HepG2 (cell line): ENCODE measurements around the gene EXOC3L2. TPM values are rescaled to one million over a fixed set of nuclear protein-coding genes. Genes with fewer than 3 reads are reported as not detected.

Experiments used
- ATAC-seq: fragments of 200-7000 bp; cut with Tn5 transposase; 3 replicates; pipeline ENCODE4 v1.9.1; 2020; ENCODE audit warnings: mild to moderate bottlenecking, moderate library complexity
- BruUV-seq: library from RNA; stranded (reverse); fragments of 400-500 nt; replicated peaks from 2 replicates; lab custom pipeline; 2021; lab: Mats Ljungman, UMichigan
- CTCF ChIA-PET: fragments of 300-600 bp; formaldehyde crosslinking; extraction: SDS; loops from one replicate; lab custom pipeline; 2021; ENCODE audit warnings: low total read pairs, inconsistent platforms, low intra/inter-chr PET ratio; lab: Yijun Ruan, JAX
- POLR2A ChIA-PET: fragments of 350-600 bp; sonication (Branson Sonifier 250); formaldehyde crosslinking; loops from one replicate; lab custom pipeline; 2020; ENCODE audit warnings: antibody characterized with exemption, inconsistent platforms; lab: Yijun Ruan, JAX
- DNase-seq: peaks from one replicate; pipeline ENCODE4 v3.0.0-alpha.2; 2015; ENCODE audit warnings: low spot score
- FAIRE-seq: peaks from 3 replicates; lab custom pipeline; 2011; peaks lifted over from hg19 to GRCh38; lab: Jason Lieb, UNC
- H2AFZ ChIP-seq: one replicate; pipeline ENCODE4 v1.6.1; 2011; ENCODE audit warnings: low read length, inconsistent platforms
- H3K27ac ChIP-seq: fragments of 300-600 bp; 3 replicates; pipeline ENCODE4 v1.8.0; 2011; ENCODE audit warnings: mixed run types, mild to moderate bottlenecking, mixed read lengths, low read length, inconsistent platforms; ENCODE audit not compliant: insufficient read depth; ENCODE audit errors: extremely low read length
- H3K27me3 ChIP-seq, 2 experiments: fragments of 200-600 bp in 1 of 2; 2 replicates in 1 of 2; 3 replicates in 1 of 2; pipeline versions ENCODE4 v1.6.0 to v1.8.0; 2011; ENCODE audit warnings: low read length in 2 of 2, mild to moderate bottlenecking in 2 of 2, moderate library complexity in 2 of 2, inconsistent platforms in 1 of 2; ENCODE audit not compliant: insufficient read depth in 2 of 2, control insufficient read depth in 1 of 2
- H3K36me3 ChIP-seq, 2 experiments: fragments of 200-600 bp in 1 of 2; replicated peaks in 1 of 2; 2 replicates in 1 of 2; 3 replicates in 1 of 2; pipeline versions ENCODE4 v1.5.1 to v1.8.0; 2011; ENCODE audit warnings: low read length in 2 of 2, inconsistent platforms in 1 of 2; ENCODE audit not compliant: insufficient read depth in 2 of 2, control insufficient read depth in 1 of 2
- H3K4me1 ChIP-seq: 2 replicates; pipeline ENCODE4 v1.5.1; 2012; ENCODE audit warnings: low read length, inconsistent platforms; ENCODE audit not compliant: insufficient read depth
- H3K4me2 ChIP-seq: 2 replicates; pipeline ENCODE4 v1.6.0; 2011; ENCODE audit warnings: low read depth, low read length, inconsistent platforms
- H3K4me3 ChIP-seq, 3 experiments: fragments of 200-600 bp in 1 of 3; sonication (generic), shearing (Covaris generic) in 1 of 3; replicated peaks in 1 of 3; 2 replicates each; pipeline ENCODE4 v1.5.1; 2011 to 2016; ENCODE audit warnings: low read length in 3 of 3, inconsistent platforms in 2 of 3, low read depth in 2 of 3, mild to moderate bottlenecking in 2 of 3, control low read depth in 1 of 3, mixed read lengths in 1 of 3; ENCODE audit not compliant: insufficient read depth in 1 of 3
- H3K79me2 ChIP-seq: one replicate; pipeline ENCODE4 v1.6.1; 2011; ENCODE audit warnings: low read length, inconsistent platforms; ENCODE audit not compliant: insufficient read depth
- H3K9ac ChIP-seq: 2 replicates; pipeline ENCODE4 v1.6.0; 2011; ENCODE audit warnings: mild to moderate bottlenecking, low read depth, low read length, inconsistent platforms; ENCODE audit not compliant: insufficient read depth
- H3K9me3 ChIP-seq: 2 replicates; pipeline ENCODE4 v1.5.1; 2012; ENCODE audit warnings: mild to moderate bottlenecking, low read length
- H4K20me1 ChIP-seq: 2 replicates; pipeline ENCODE4 v1.6.0; 2011; ENCODE audit warnings: inconsistent platforms, mild to moderate bottlenecking, low read length, moderate library complexity; ENCODE audit not compliant: insufficient read depth
- AHR ChIP-seq: IDR thresholded peaks from 2 replicates; pipeline ENCODE4 v1.6.1; 2018; ENCODE audit warnings: missing genetic modification reagents, missing compliant biosample characterization
- ZMYM2 ChIP-seq: sonication (generic); formaldehyde crosslinking; IDR thresholded peaks from 2 replicates; pipeline ENCODE4 v1.8.0; 2022; ENCODE audit warnings: mild to moderate bottlenecking, missing genetic modification reagents
- WGBS: methylation state at CpG from one replicate; pipeline ENCODE4 v1.1.6; 2017; ENCODE audit warnings: low lambda C conversion rate; 5-methylcytosine and 5-hydroxymethylcytosine counted together
- in situ Hi-C: cut with HindIII; loops from 2 replicates; pipeline ENCODE4 v1.10.0; 2017; ENCODE audit warnings: low pct_unique_long_range_greater_than_20kb; ENCODE audit not compliant: extremely low pct_ligation_motif_present
- intact Hi-C: fragments of 100-400 bp; cut with micrococcal nuclease; formaldehyde crosslinking; loops from one replicate; pipeline ENCODE4 v1.10.0; 2022; ENCODE audit not compliant: unreplicated experiment
- polyA plus RNA-seq, 8 experiments: library from polyadenylated mRNA; depleted of rRNA in 3 of 8; stranded (reverse) in 7 of 8; unstranded in 1 of 8; fragments of >200 nt; fragmentation: Illumina TruSeq in 4 of 8; extraction: Trizol in 4 of 8; gene quantifications; 2 replicates each; pipeline versions ENCODE4 v1.2.1 to v1.2.3, GENCODE V29; 2011 to 2016; ENCODE audit warnings: low read depth in 4 of 8, missing spikeins in 1 of 8, mixed read lengths in 1 of 8; ENCODE audit not compliant: insufficient read depth in 1 of 8
- total RNA-seq, 5 experiments: library from RNA; depleted of rRNA; stranded (reverse); fragments of >200 nt; fragmentation: Illumina TruSeq; extraction: Trizol; gene quantifications; 2 replicates each; pipeline ENCODE4 v1.2.3, GENCODE V29; 2016; ENCODE audit warnings: low read depth in 1 of 5
- TF ChIP-seq, protein P1 (sequence below): sonication (generic); formaldehyde crosslinking; IDR thresholded peaks from 2 replicates; pipeline ENCODE4 v1.4.0; 2020; ENCODE audit warnings: missing genetic modification reagents
- TF ChIP-seq, protein P2 (sequence below): sonication (generic); formaldehyde crosslinking; IDR thresholded peaks from 2 replicates; pipeline ENCODE4; 2020; ENCODE audit warnings: missing genetic modification reagents, mild to moderate bottlenecking, borderline replicate concordance

Gene EXOC3L2
- total and polyA plus RNA-seq, 2 of the 13 experiments (the other 11 are each of a cell fraction or from before 2014, with no cell fraction given), result 0.21 TPM; not detected in 1

- 47% methylated on average over 13 of the region's 13 CpGs for WGBS
- no peak for TF ChIP-seq ZMYM2
- no peak for TF ChIP-seq AHR (CRISPR knock-in tag)
- TF ChIP-seq, protein P1, sequence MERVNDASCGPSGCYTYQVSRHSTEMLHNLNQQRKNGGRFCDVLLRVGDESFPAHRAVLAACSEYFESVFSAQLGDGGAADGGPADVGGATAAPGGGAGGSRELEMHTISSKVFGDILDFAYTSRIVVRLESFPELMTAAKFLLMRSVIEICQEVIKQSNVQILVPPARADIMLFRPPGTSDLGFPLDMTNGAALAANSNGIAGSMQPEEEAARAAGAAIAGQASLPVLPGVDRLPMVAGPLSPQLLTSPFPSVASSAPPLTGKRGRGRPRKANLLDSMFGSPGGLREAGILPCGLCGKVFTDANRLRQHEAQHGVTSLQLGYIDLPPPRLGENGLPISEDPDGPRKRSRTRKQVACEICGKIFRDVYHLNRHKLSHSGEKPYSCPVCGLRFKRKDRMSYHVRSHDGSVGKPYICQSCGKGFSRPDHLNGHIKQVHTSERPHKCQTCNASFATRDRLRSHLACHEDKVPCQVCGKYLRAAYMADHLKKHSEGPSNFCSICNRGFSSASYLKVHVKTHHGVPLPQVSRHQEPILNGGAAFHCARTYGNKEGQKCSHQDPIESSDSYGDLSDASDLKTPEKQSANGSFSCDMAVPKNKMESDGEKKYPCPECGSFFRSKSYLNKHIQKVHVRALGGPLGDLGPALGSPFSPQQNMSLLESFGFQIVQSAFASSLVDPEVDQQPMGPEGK, result no peak
- TF ChIP-seq, protein P2, sequence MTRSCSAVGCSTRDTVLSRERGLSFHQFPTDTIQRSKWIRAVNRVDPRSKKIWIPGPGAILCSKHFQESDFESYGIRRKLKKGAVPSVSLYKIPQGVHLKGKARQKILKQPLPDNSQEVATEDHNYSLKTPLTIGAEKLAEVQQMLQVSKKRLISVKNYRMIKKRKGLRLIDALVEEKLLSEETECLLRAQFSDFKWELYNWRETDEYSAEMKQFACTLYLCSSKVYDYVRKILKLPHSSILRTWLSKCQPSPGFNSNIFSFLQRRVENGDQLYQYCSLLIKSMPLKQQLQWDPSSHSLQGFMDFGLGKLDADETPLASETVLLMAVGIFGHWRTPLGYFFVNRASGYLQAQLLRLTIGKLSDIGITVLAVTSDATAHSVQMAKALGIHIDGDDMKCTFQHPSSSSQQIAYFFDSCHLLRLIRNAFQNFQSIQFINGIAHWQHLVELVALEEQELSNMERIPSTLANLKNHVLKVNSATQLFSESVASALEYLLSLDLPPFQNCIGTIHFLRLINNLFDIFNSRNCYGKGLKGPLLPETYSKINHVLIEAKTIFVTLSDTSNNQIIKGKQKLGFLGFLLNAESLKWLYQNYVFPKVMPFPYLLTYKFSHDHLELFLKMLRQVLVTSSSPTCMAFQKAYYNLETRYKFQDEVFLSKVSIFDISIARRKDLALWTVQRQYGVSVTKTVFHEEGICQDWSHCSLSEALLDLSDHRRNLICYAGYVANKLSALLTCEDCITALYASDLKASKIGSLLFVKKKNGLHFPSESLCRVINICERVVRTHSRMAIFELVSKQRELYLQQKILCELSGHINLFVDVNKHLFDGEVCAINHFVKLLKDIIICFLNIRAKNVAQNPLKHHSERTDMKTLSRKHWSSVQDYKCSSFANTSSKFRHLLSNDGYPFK (CRISPR knock-in tag), result no peak
- TF ChIP-seq, all 625 proteins: peak for 0
- Histone ChIP-seq H3K4me1 (peaks cover 31% of the 10 kb centered on the region), H3K79me2 (no peaks in the 10 kb centered on the region), H3K4me2 (no peak overlapping the region), H3K4me3 (no peak overlapping the region), H3K27ac (no peak overlapping the region), H4K20me1 (no peaks in the 10 kb centered on the region), H3K27me3 (peaks cover 4 to 19% of the 10 kb centered on the region in 2 experiments), H2AFZ (no peak overlapping the region), H3K36me3 (no peaks in the 10 kb centered on the region), H3K9ac (no peak overlapping the region), H3K9me3 (no peaks in the 10 kb centered on the region)
- no peak for ATAC-seq
- in situ Hi-C loops, result no loop called here
- no TSS peak for BruUV-seq
- ChIA-PET CTCF (no interaction called here), POLR2A (no interaction called here)
- FAIRE-seq, result no peak
- DNase-seq, result no peak
- intact Hi-C loops, result loop anchor here (10.0 kb wide), 1 partner anchor 58 kb away; no protein-coding TSS in a partner anchor
Observed at GRCh38 chr19:45243144-45243732, 2.0 kb downstream of the EXOC3L2 start.
